ENCODE measurements around the gene CFAP92.
A peak's percentile ranks its signal among the peaks of the same experiment; 100 is the strongest.

The CFAP92 gene

GRCh38 chr3:128908951-128909350, 84.9 kb downstream of the CFAP92 start:
- ChIA-PET POLR2A (no interaction called here), CTCF (no interaction called here)
- TF ChIP-seq ZNF747 (tag by site-specific recombination; IDR thresholded peaks at IDR 0.05) (no peak), ZNF114 (tag by site-specific recombination; IDR thresholded peaks at IDR 0.05) (no peak), ZNF645 (tag by site-specific recombination; IDR thresholded peaks at IDR 0.05) (no peak), SP3 (tag by site-specific recombination; IDR thresholded peaks at IDR 0.05) (no peak), ZNF37A (tag by site-specific recombination; IDR thresholded peaks at IDR 0.05) (no peak), ZNF140 (tag by site-specific recombination; IDR thresholded peaks at IDR 0.05) (no peak), ZNF558 (tag by site-specific recombination; IDR thresholded peaks at IDR 0.05) (no peak), SETDB1 (IDR thresholded peaks at IDR 0.05; ENCODE audit: insufficient read length, low read length) (no peak), ZBTB6 (tag by site-specific recombination; IDR thresholded peaks at IDR 0.05) (no peak)
- Histone ChIP-seq H3K4me3 (ENCODE audit: low read depth, low read length) (no peak overlapping the region), H3K9me3 (ENCODE audit: control insufficient read depth, insufficient read depth, low read depth, low read length) (no peaks in the 10 kb centered on the region), H3K36me3 (ENCODE audit: control insufficient read depth in 2 of 2, insufficient read depth in 1 of 2, low read length in 2 of 2) (peaks cover 6 to 100% of the 10 kb centered on the region in 2 experiments; a peak in 2 of 3 replicates), H3K4me1 (ENCODE audit: control insufficient read depth, insufficient read depth, low read length) (no peaks in the 10 kb centered on the region), H3K27ac (ENCODE audit: extremely low read depth, low read depth, low read length) (no peak overlapping the region)

- no peaks in the 10 kb centered on the region for H3K4me1 ChIP-seq (ENCODE audit: control insufficient read depth, insufficient read depth, low read length)
- no peak overlapping the region for H3K4me3 ChIP-seq (ENCODE audit: low read depth, low read length)
- H3K27ac ChIP-seq (ENCODE audit: extremely low read depth, low read depth, low read length), result no peak overlapping the region
- POLR2A ChIA-PET, result no interaction called here
- TF ChIP-seq ZNF223 (tag by site-specific recombination; IDR thresholded peaks at IDR 0.05), result no peak
- no peak for TF ChIP-seq ZNF843 (tag by site-specific recombination; IDR thresholded peaks at IDR 0.05)
- no peak for TF ChIP-seq ZNF707 (tag by site-specific recombination; IDR thresholded peaks at IDR 0.05)
- TF ChIP-seq ZNF366 (tag by site-specific recombination; conservative IDR thresholded peaks at IDR 0.05), result no peak
- TF ChIP-seq ZNF473 (tag by site-specific recombination; IDR thresholded peaks at IDR 0.05), result no peak
- TF ChIP-seq KLF16 (tag by site-specific recombination; IDR thresholded peaks at IDR 0.05), result no peak
- no peak for TF ChIP-seq WT1 (tag by site-specific recombination; IDR thresholded peaks at IDR 0.05)
- no peak for TF ChIP-seq ZNF837 (tag by site-specific recombination; IDR thresholded peaks at IDR 0.05)
- no peak for TF ChIP-seq ZFHX2 (tag by site-specific recombination; conservative IDR thresholded peaks at IDR 0.05)
- CTCF ChIA-PET, result no interaction called here
- no peaks in the 10 kb centered on the region for H3K9me3 ChIP-seq (ENCODE audit: control insufficient read depth, insufficient read depth, low read depth, low read length)
- H3K36me3 ChIP-seq (ENCODE audit: control insufficient read depth in 2 of 2, insufficient read depth in 1 of 2, low read length in 2 of 2), result peaks cover 6 to 100% of the 10 kb centered on the region in 2 experiments; a peak in 2 of 3 replicates
These were observed 86.0 kb downstream of the CFAP92 start for GRCh38 chr3:128907706-128908445.

- POLR2A ChIA-PET, result no interaction called here
- Histone ChIP-seq H3K4me1 (ENCODE audit: control insufficient read depth, insufficient read depth, low read length) (no peaks in the 10 kb centered on the region), H3K36me3 (ENCODE audit: control insufficient read depth in 2 of 2, insufficient read depth in 1 of 2, low read length in 2 of 2) (peaks cover 6 to 100% of the 10 kb centered on the region in 2 experiments; a peak in 2 of 3 replicates), H3K9me3 (ENCODE audit: control insufficient read depth, insufficient read depth, low read depth, low read length) (no peaks in the 10 kb centered on the region), H3K4me3 (ENCODE audit: low read depth, low read length) (no peak overlapping the region), H3K27ac (ENCODE audit: extremely low read depth, low read depth, low read length) (no peak overlapping the region)
- TF ChIP-seq ZIC2 (tag by site-specific recombination; IDR thresholded peaks at IDR 0.05) (peak; percentile 58), ZNF660 (tag by site-specific recombination; IDR thresholded peaks at IDR 0.05) (no peak), ATF2 (tag by site-specific recombination; IDR thresholded peaks at IDR 0.05; ENCODE audit: low read depth) (no peak)
- CTCF ChIA-PET, result no interaction called here
These were observed 86.9 kb downstream of the CFAP92 start for GRCh38 chr3:128906804-128907525.
